ENCODE results near the gene AMPH. TPM values are rescaled to one million over a fixed set of nuclear protein-coding genes. Genes with fewer than 3 reads are reported as not detected.

AMPH gene
- total RNA-seq, 1 donor from 2014 or later = 10.7 TPM

DNA sequence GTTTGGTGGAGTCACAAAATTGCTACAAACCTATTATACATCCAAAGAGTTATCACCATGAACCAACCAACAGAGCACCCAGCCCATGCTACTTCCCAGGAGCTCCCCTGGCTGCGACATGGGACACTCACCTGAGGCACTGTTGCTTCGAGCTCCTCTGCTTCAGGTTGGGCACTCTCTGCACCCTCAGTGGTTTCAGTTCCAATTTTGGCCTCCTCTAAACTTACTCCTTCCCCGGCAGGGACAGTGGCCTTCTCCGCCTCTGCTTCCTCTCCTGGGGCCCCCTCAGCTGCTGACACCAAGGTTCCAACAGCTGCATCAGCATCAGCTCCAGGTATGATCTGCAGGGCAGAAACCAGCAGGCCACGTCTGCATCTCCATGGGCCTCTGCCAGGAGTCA, 237.3 kb downstream of the AMPH start:
- DNase-seq (ENCODE audit: extremely low spot score, unreplicated experiment) = no peak
- TF ChIP-seq, protein P1, sequence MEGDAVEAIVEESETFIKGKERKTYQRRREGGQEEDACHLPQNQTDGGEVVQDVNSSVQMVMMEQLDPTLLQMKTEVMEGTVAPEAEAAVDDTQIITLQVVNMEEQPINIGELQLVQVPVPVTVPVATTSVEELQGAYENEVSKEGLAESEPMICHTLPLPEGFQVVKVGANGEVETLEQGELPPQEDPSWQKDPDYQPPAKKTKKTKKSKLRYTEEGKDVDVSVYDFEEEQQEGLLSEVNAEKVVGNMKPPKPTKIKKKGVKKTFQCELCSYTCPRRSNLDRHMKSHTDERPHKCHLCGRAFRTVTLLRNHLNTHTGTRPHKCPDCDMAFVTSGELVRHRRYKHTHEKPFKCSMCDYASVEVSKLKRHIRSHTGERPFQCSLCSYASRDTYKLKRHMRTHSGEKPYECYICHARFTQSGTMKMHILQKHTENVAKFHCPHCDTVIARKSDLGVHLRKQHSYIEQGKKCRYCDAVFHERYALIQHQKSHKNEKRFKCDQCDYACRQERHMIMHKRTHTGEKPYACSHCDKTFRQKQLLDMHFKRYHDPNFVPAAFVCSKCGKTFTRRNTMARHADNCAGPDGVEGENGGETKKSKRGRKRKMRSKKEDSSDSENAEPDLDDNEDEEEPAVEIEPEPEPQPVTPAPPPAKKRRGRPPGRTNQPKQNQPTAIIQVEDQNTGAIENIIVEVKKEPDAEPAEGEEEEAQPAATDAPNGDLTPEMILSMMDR (IDR thresholded peaks at IDR 0.05) = no peak
- Mint-ChIP-seq H3K9me3 (ENCODE audit: unreplicated experiment) (no peaks in the 10 kb centered on the region), H3K27ac (ENCODE audit: unreplicated experiment) (no peak overlapping the region), H3K4me3 (ENCODE audit: unreplicated experiment) (no peak overlapping the region), H3K36me3 (ENCODE audit: unreplicated experiment) (no peaks in the 10 kb centered on the region), H3K4me1 (ENCODE audit: unreplicated experiment) (no peaks in the 10 kb centered on the region), H3K27me3 (ENCODE audit: unreplicated experiment) (no peaks in the 10 kb centered on the region)

DNA sequence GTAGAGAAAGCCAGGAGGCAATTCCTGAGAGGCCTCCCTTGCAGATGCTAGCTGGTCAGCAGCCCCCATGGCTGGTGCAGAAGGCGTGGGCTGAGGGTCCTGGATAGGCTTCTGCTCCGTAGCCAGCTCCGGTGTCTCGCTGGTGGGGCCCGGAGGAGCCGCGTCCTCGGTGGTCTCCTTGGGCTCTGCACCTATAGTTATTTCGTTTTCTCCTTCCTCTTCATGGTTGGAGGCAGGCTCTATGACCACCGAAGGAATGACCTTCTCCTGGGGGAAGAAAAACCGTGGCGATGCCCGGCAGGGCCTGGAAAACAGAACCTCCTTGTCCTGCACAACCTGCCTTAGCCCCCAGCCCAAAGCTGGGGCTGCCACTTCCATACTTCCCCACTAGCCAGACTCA, 239.4 kb downstream of the AMPH start:
- Mint-ChIP-seq H3K9me3 (ENCODE audit: unreplicated experiment) (peaks cover 7% of the 10 kb centered on the region), H3K27ac (ENCODE audit: unreplicated experiment) (no peak overlapping the region), H3K4me1 (ENCODE audit: unreplicated experiment) (no peaks in the 10 kb centered on the region), H3K27me3 (ENCODE audit: unreplicated experiment) (no peaks in the 10 kb centered on the region), H3K4me3 (ENCODE audit: unreplicated experiment) (no peak overlapping the region), H3K36me3 (ENCODE audit: unreplicated experiment) (no peaks in the 10 kb centered on the region)
- TF ChIP-seq, protein P1 (IDR thresholded peaks at IDR 0.05) = no peak
- DNase-seq (ENCODE audit: extremely low spot score, unreplicated experiment) = no peak

DNA sequence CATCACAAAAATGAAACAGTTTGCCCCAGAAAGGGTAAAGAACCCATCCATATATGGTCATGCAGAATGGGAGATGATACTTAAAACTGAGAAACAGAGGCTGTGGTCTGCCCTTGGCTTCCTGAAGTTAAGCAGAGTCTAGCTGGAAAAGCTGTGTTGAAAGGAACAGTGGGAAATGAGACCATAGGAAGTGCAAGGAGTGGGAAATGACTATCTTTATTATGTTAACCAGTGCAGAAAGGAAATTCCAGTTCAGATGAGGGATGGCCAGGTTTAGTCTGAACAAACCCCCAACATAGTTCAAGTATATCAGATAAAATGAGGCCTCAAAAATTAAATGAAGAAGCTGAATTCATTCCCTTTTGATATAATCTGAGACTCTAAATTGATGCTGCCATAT, 245.5 kb downstream of the AMPH start:
- peaks cover 1% of the 10 kb centered on the region for H3K4me1 Mint-ChIP-seq (ENCODE audit: unreplicated experiment)
- peaks cover 7% of the 10 kb centered on the region for H3K9me3 Mint-ChIP-seq (ENCODE audit: unreplicated experiment)
- DNase-seq (ENCODE audit: extremely low spot score, unreplicated experiment) = no peak
- H3K4me3 Mint-ChIP-seq (ENCODE audit: unreplicated experiment) = no peak overlapping the region
- no peaks in the 10 kb centered on the region for H3K27me3 Mint-ChIP-seq (ENCODE audit: unreplicated experiment)
- TF ChIP-seq, protein P1 (IDR thresholded peaks at IDR 0.05) = no peak
- H3K36me3 Mint-ChIP-seq (ENCODE audit: unreplicated experiment) = no peaks in the 10 kb centered on the region
- H3K27ac Mint-ChIP-seq (ENCODE audit: unreplicated experiment) = no peak overlapping the region

DNA sequence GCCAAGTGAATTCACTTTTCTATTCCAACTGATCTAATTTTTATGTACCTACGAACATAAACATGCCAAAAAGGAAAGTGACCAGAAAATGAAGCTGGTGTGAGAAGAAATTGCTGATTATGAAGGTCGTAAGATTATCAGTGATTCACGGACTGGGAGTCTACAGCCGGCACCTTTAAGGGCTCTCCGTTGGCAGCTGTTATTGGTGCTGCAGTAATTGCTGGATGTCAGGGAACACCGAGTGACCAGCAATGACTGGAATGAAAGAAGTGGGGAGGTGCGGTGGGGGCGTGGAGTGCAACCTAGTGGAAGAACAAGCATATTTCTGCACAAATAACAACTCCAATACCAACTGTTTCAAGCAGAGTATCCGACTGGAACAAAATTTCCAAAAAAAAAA, 247.9 kb downstream of the AMPH start:
- Mint-ChIP-seq H3K4me3 (ENCODE audit: unreplicated experiment) (no peak overlapping the region), H3K9me3 (ENCODE audit: unreplicated experiment) (peaks cover 7% of the 10 kb centered on the region), H3K4me1 (ENCODE audit: unreplicated experiment) (peaks cover 1% of the 10 kb centered on the region), H3K27ac (ENCODE audit: unreplicated experiment) (no peak overlapping the region), H3K27me3 (ENCODE audit: unreplicated experiment) (no peaks in the 10 kb centered on the region), H3K36me3 (ENCODE audit: unreplicated experiment) (no peaks in the 10 kb centered on the region)
- DNase-seq (ENCODE audit: extremely low spot score, unreplicated experiment) = no peak
- TF ChIP-seq, protein P1 (IDR thresholded peaks at IDR 0.05) = no peak

DNA sequence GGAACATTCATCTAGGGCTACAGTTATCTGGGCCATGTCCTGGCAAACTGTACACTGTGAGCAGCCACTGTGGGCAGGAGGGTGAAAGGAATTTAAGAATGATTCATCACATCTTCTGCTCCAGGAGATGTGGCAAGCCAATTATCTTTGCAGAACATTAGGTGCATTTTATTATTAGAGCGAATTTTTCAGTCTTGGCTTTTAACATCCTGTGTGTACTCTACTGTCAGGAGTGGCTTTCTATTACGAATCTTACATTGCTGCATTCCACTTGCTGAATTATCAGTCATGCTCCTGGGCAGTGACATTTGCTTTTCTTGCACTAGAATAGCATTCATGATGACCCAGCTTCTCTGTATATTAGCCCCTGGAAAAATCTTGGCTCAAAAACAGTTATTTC, 248.5 kb downstream of the AMPH start:
- Mint-ChIP-seq H3K9me3 (ENCODE audit: unreplicated experiment) (peaks cover 6% of the 10 kb centered on the region), H3K4me3 (ENCODE audit: unreplicated experiment) (no peak overlapping the region), H3K27me3 (ENCODE audit: unreplicated experiment) (no peaks in the 10 kb centered on the region), H3K4me1 (ENCODE audit: unreplicated experiment) (peaks cover 1% of the 10 kb centered on the region), H3K27ac (ENCODE audit: unreplicated experiment) (no peak overlapping the region), H3K36me3 (ENCODE audit: unreplicated experiment) (no peaks in the 10 kb centered on the region)
- TF ChIP-seq, protein P1 (IDR thresholded peaks at IDR 0.05) = no peak
- no peak for DNase-seq (ENCODE audit: extremely low spot score, unreplicated experiment)

Data from osteocyte (in vitro differentiated cells).